Cerebellar cortex (tissue), 1 donor: ENCODE results near the gene NDUFV3.
"Not testable (repeated sequence)": the region's sequence is repeated elsewhere in the genome, so short reads cannot be mapped to it uniquely, and the experiment has no call there.

Source experiments
- DNase-seq: peaks from one replicate; pipeline ENCODE4 v3.0.0-alpha.2; 2015; ENCODE audit warnings: low spot score

The NDUFV3 gene

DNA sequence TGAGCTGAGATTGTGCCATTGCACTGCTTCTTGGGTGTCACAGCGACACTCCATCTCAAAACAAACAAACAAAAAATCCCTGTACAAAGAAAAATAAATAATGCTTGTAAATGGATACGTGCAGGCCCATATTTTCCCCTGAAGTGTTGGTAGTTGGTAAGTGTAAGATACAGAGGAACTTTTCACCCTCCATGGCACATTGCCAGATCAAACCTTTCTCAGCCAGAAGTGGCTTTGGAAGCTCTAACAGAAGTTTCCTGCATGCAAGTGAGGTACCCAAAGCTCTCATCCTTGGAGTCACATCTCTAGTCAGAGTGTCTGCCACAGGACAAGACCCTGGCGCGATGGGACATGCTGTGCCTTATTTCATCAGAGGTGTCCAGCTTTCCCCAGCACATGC, 7.3 kb downstream of the NDUFV3 start:
- DNase-seq = no peak

DNA sequence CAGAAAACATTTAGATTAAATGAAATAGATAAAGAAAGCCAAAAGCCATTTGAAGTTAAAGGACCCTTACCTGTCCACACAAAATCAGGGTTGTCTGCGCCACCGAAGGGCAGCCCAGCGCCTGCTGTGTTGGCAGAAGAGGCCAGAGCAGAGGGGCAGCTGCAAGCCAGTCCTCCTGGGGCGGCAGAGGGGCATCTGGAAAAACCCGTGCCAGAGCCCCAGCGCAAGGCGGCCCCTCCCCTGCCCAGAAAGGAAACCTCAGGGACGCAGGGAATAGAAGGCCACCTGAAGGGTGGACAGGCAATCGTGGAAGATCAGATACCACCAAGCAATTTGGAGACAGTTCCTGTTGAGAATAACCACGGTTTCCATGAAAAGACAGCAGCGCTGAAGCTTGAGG, 10.7 kb downstream of the NDUFV3 start:
- DNase-seq = no peak

DNA sequence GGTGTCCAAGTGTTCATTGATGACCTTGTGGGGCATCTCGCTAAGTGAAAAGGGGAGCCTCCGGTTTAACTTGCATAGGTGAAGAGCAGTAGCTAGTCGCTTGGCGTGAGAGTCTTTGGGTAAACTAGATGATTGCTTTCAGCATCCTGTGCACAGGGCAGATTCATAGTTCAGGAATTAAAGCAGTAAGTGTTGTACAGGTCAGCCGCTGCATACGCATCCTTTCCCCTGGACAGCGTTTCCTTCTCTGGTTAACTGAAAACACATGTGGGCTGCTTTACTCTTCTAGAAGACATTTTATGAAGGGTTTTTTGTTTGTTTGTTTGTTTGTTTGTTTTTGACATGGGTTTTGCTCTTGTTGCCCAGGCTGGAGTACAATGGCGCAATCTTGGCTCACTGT, 12.1 kb downstream of the NDUFV3 start:
- DNase-seq = no peak

DNA sequence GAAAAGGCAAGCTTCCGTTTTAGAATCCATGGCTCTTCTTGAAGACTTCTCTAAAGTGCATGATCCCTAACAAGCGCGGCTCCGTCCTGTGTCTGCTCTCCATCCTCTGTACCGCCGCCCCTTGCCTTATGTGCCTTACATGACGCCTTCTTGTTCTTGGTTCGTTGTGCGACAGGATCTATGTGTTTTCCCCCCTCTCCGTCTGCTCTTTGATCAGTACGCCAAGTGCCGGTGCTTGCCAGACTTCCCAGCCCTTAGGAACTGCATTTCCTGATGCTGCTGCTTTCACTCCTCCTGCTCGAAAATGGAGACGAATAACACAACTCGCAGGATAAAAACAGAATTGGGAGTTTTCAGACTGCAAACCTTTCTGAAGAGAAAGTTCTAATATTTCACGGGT, 13.1 kb downstream of the NDUFV3 start:
- no peak for DNase-seq

DNA sequence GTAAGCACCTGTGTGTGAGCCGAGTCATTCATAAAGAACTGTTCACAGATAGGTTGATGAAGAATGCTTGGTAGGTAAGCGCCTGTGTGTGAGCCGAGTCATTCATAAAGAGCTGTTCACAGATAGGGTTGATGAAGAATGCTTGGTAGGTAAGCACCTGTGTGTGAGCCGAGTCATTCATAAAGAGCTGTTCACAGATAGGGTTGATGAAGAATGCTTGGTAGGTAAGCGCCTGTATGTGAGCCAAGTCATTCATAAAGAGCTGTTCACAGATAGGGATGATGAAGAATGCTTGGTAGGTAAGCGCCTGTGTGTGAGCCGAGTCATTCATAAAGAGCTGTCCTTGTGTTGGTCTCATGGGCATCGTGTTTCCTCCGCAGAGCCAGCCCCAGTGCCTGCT, 15.4 kb downstream of the NDUFV3 start:
- DNase-seq = not testable (repeated sequence)

DNA sequence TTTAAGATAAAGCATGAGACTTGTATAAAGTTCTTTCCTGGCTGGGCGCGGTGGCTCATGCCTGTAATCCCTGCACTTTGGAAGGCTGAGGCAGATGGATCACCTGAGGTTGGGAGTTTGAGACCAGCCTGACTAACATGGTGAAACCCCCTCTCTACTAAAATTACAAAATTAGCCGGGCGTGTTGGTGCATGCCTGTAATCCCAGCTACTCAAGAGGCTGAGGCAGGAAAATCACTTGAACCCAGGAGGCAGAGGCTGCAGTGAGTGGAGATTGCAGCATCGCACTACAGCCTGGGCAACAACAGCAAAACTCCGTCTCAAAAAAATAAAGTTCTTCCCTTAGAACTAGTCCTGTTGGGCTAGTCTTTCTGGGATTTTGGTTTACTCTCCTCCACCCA, 18.8 kb downstream of the NDUFV3 start:
- DNase-seq = not testable (repeated sequence)

DNA sequence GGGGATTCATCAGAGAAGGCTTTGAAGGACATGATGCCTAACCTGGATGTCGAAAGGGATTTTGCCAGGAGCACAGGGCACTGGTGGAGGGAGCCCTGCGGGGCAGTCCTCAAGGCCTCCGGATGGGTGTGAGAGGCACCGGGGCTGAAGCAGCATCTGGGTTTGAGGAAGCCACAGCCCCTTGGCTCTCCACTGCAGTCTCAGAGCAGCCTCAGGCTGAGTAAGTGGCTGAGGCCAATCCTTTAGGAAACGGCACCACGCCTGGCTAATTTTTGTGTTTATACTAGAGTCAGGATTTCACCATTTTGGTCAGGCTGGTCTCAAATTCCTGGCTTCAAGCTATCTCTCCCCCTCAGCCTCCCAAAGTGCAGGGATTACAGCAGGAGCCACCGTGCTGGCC, 20.4 kb downstream of the NDUFV3 start:
- no peak for DNase-seq

DNA sequence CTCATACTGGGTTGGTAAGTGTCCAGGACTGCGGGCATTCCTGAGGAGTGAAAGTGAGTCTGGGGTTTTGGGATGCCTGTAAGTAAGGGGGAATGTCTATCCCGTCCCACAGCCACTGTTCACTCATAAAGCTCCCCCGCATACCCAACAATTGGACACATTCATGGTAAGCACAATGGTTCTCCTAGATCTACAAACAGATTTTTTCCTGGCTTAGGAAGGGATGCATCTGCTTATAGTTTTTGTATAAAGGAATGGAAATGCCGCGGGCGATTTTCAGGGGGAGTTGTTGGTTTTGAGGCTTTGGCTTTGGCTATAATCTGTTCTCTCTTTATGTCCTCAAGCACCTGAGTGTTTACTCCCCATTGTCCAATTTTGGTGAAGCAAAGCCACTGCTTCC, 25.2 kb downstream of the NDUFV3 start:
- DNase-seq = no peak

DNA sequence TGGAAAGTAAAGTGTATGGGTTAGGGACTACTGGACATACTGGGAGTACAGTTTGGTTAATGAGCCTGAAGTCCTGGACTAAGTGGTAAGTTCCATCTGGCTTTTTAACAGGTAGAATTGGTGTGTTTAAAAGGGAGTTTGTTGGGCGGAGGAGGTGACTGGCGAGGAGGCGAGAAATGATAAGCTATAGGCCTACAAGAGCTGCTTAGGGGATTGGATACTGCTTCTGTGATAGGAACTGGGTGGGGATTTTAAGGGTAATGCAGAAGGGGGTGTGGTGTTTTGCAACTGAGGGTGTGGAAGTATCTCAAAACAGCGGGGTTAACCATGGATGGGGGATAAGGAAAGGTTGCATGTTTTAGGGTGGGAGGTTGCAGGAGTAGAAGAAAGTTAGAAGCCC, 28.8 kb downstream of the NDUFV3 start:
- DNase-seq = no peak

DNA sequence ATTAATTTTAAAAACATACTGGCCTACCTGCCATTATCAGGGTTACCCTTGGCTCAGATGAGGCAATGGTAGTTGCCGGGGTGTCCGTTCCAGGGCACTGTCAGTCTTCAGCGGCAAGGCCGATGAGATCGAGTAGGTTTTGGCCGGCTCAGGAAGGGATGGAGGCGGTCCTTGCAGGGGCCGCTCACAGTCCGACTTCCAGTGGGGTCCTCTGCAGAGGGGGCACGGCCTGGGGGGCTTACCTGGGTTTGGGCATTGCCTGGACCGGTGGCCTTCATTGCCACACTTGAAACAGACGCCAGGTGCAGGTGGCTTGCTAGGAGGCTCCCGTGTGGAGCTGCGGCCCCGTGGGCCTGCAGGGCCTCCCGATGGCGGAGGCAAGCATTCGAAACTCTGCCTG, 29.8 kb downstream of the NDUFV3 start:
- DNase-seq = no peak

DNA sequence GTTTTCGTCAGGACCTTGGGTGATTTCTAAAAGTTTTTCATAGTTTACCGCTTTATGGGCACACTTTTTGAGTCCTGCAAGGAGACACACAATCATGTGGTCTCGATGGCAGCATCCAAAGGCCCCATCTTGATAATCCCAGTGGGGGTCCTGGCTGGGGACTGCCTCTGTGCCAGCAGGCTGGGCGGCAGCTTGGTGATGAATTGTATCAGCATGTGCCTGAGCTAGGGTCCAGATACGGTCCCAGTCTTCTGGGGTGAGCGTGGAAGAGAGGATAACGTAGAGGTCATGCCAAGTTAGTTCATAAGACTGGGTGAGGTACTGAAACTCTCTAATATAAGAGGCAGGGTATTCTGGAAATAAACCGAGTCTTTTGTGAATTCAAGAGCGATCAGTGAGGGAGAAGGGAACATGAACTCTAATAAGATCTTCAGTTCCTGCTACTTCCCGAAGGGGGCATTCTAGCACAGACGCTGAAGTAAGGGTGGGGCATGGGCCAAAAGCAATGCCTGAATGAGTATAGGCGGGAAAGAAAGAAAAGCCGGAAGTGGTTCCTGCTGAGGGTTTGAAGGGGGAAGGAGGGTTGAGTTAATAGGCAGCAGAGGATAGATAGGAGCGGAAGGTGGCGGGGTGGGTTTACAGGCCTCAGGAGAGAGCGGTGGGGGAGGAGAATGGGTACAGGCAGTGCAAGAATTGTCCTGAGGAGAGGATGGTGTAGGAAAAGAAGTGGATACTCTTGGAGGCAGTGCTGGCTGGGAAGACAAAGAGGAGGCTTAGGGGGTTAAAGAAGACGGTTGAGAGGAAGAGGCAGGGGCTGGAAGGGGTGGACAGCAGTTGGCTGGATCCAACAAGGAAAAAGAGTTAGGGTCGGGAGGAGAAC, 30.7 kb downstream of the NDUFV3 start:
- DNase-seq = peak; percentile 90

DNA sequence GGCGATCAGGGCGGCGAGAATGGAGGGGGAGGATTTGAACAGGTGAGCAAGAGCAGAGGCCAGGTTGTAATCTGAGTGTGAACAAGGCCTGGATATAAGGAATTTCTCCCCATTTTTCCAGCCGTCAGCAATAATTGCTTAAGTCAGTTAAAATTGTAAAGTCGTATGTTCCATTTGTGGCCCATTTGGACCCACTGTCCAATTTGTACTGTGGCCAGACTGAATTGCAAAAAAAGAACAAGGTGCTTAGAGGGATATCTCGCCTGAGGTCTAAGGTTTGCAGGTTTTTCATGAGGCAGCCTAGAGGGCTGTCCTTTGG, 31.3 kb downstream of the NDUFV3 start:
- DNase-seq = no peak

DNA sequence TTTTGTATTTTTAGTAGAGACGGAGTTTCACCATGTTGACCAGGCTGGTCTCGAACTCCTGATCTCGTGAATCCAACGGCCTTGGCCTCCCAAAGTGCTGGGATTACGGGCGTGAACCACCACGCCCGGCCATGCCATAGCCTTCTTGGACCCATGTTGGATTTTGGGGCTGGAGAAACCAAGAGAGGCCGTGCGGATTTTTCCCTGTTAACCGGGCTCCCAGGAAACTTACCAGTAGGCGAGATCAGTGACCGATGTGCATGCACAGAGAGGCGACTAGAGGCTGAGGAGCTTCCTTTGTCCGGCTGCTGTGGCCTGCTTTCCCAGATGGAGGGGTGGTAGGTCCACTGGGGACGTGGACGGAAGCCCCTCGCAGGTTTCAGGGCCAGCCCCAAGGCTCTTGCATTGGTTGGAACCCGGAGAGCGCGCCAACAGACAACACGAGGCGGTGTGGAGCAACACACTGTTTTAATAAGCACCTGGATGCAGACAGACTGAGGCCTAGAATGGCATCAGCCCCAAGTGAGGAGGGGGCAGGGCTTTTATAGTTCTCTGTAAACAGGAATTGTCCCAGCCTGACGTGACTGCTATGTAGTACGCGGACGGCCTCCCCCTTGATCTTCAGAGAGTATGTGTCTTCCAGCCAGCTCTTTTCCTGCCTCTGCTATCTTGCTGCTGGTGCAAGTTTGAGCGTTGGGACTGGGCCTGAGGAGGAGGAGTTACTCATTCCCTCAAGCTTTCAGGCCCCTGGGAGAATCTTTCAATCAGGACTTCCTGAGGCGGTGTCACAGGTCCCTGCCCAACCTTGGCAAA, 32.2 kb downstream of the NDUFV3 start, which contains the start of gene ERVH48-1:
ERVH48-1 (minus strand) TSS at position 517 of the 813 bp plus-strand sequence. CDS start 6,624 bp downstream, outside the sequence.
- no peak for DNase-seq

DNA sequence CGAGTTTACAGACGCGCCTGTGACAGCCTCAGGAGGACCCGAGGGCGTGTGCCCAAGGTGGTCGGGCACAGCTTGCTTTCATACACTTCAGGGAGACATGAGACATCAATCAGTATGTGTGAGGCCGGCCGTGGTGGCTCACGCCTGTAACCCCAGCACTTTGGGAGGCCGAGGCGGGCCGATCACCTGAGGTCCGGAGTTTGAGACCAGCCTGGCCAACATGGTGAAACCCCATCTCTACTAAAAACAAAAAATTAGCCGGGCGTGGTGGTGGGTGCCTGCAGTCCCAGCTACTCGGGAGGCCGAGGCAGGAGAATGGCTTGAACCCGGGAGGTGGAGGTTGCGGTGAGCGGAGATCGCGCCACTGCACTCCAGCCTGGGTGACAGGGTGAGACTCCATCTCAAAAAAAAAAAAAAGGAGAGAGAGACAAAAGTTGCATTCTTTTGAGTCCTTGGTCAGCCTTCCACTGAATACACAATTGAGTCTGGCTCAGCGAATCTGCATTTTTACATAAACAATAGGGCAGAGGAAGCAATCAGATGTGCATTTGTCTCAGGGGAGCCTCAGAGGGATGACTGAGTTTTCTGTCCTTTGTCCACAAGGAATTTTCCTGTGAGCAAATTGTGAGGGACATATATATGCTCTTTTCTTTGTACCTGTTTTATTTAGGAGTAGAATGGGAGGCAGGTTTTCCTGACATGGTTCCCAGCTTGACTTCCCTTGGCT, 34.5 kb downstream of the NDUFV3 start:
- DNase-seq = not testable (repeated sequence)

DNA sequence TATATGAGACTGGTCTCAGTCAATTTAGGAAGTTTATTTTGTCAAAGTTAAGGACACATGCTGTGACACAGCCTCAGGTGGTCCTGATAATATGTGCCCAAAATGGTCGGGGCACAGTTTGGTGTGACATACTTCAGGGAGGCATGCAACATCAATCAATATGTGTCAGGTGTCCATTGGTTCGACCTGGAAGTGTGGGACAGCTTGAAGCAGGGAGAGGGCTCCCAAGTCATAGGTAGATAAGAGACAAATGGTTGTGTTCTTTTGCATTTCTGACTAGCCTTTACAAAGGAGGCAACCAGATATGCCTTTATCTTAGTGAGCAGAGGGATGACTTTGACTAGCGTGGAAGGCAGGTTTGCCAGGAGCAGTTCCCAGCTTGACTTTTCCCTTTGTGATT, 36.9 kb downstream of the NDUFV3 start:
- no peak for DNase-seq

DNA sequence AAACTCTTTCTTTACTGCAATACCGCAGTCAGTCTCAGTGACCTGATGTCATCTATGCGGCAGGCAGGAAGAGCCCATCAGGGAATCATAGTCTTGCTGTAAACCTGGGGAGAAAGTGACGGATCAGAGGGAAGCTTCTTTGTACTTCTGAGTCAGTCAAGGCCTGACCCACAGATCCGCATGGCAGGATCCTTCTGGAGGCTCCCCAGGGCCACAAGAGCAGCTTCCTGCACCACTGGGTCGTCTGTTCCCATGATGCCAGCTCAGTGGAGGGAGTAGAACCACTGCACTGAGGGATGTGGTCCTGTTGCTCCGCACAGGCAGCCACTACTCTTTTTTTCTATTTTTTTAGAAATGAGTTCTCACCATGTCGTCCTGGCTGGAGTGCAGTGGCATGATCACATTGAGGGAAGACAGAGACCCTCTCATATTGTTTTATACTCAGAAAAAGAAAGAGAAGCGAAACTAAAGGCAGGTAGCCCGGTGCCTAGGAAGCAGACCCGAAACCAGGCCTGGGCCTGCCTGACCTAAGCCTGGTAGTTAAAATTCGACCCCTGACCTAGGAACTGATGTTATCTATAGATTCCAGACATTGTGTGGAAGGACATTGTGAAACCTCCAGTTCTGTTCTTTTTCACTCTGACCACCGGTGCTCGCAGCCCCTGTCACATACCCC, 38.6 kb downstream of the NDUFV3 start:
- DNase-seq = no peak

DNA sequence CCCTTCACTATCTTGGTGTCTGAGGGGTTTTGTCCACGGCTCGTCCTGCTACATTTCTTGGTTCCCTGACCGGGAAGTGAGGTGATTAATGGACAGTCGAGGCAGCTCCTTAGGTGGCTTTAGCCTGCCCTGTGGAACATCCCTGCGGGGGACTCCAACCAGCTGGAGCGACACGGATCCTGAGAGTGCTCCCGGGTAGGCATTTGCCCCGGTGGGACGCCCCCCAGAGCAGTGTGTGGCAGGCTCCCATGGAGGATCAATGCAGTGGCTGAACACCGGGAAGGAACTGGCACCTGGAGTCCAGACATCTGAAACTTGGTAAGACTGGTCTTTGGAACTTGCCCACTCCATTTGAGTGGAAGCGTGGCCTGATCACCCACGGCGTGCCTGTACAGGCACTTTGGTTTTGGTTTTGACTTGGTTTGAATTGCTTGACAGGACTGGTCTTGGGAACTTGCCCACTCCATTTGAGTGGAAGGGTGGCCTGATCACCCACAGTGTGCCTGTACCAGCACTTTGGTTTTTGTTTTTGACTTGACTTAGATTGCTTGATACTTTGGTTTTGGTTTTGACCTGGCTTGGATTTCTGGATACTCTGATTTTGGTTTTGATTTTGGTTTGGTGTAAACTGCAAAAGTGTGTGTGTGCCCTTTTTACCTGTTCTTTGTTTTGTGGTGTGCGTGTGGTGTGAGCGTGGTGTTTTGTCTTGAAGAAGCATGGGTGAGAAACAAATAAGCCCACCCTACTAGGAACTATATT, 39.4 kb downstream of the NDUFV3 start:
- not testable (repeated sequence) for DNase-seq

DNA sequence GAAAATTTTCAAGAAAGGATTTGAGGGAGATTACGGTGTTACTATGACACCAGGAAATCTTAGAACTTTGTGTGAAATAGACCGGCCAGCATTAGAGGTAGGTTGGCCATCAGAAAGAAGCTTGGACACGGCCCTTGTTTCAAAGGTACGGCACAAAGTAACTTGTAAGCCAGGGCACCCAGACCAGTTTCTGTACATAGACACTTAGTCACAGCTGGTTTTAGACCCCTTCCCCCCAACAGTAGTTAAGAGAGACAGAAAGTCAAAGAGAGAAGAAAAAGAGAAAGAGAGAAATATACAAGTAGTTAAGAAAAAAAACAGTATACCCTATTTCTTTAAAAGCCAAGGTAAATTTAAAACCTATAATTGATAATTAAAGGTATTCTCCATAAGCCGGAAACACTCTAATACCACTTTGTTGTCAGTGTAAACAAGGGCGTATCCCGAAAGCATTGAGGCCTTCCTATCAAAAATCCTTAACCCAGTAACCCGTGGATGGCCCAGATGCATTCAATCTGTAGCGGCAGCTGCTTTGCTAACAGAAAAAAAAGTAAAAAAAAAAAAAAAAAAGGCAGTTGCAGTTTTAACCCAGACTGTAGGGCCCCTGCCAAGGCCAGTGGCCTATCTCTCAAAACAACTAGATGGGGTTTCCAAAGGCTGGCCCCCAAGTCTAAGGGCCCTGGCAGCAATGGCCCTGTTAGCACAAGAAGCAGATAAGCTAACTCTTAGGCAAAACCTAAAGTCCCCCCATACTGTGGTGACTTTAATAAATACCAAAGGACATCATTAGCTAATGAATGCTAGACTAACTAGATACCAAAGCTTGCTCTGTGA, 40.2 kb downstream of the NDUFV3 start:
- not testable (repeated sequence) for DNase-seq

DNA sequence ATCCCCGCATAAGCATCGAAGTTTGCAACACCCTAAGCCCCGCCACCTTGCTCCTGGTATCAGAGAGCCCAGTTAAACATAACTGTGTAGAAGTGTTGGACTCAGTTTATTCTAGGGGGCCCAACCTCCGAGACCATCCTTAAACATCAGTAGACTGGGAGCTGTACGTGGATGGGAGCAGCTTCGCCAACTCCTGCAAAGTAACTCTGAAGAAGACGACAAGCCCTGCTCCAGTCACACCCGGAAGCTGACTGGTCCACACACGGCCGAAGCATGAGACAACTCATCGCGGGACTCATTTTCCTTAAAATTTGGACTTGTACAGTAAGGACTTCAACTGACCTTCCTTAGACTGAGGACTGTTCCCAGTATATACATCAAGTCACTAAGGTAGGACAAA, 40.9 kb downstream of the NDUFV3 start:
- DNase-seq = not testable (repeated sequence)

DNA sequence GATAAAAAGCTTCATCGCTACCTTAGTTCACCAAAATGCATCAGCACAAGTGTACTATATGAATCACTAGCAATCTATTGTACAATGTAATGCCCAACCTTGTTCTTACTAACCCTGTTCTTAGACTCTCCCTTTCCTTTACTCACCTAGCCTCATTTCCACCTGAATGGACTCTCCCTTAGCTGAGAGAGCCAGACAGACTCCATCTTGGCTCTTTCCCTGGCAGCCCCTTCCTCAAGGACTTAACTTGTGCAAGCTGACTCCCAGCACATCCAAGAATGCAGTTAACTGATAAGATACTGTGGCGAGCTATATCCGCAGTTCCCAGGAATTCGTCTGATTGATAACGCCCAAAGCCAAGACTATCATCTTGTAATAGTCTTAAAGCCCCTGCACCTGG, 43.3 kb downstream of the NDUFV3 start:
- not testable (repeated sequence) for DNase-seq
